ENCODE results near the gene EPYC.
"Not testable (repeated sequence)": the region's sequence is repeated elsewhere in the genome, so short reads cannot be mapped to it uniquely, and the experiment has no call there.

Gene EPYC

GRCh38 chr12:90989686-90990111, 15.1 kb downstream of the EPYC start:
- Histone ChIP-seq H3K4me3 (ENCODE audit: low read length) (no peak overlapping the region), H3K27me3 (ENCODE audit: insufficient read depth, low read length) (peaks cover 21% of the 10 kb centered on the region), H3K9me3 (ENCODE audit: insufficient read depth, low read depth, low read length) (peaks cover 15% of the 10 kb centered on the region), H3K27ac (ENCODE audit: low read length) (no peak overlapping the region), H3K36me3 (ENCODE audit: insufficient read depth, low read depth, low read length) (no peaks in the 10 kb centered on the region), H3K4me1 (ENCODE audit: insufficient read depth, low read length) (peaks cover 2% of the 10 kb centered on the region; the same call in 1 of the 2 replicates), H3K9ac (ENCODE audit: low read depth, low read length) (no peak overlapping the region)

- Histone ChIP-seq H3K27me3 (ENCODE audit: insufficient read depth, low read length) (peaks cover 37% of the 10 kb centered on the region), H3K4me1 (ENCODE audit: insufficient read depth, low read length) (peaks cover 3% of the 10 kb centered on the region; the same call in 1 of the 2 replicates), H3K27ac (ENCODE audit: low read length) (no peak overlapping the region), H3K36me3 (ENCODE audit: insufficient read depth, low read depth, low read length) (no peaks in the 10 kb centered on the region), H3K9ac (ENCODE audit: low read depth, low read length) (no peak overlapping the region), H3K9me3 (ENCODE audit: insufficient read depth, low read depth, low read length) (peaks cover 15% of the 10 kb centered on the region), H3K4me3 (ENCODE audit: low read length) (no peak overlapping the region)
These were observed 17.3 kb downstream of the EPYC start for GRCh38 chr12:90987520-90987919.

DNA sequence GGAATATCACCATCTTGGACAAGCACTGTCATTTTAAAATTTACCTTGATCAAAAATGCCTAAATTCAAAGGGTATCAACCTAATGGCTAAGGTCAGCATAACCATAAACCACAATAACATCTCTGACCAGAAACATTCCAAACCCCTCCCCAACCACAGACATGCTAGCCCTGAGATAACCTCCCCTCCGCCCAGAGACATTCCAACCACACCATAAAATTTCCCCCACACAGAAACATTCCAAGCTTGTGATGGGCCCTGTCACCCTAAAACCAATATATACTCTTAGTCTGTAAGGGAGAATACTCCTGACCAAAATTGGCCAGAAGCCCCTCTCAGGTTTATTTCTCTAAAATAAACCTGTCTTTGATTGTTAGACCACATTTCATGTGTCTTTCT, 17.7 kb downstream of the EPYC start:
- Histone ChIP-seq H3K9me3 (ENCODE audit: insufficient read depth, low read depth, low read length) (peaks cover 12% of the 10 kb centered on the region), H3K36me3 (ENCODE audit: insufficient read depth, low read depth, low read length) (no peaks in the 10 kb centered on the region), H3K27me3 (ENCODE audit: insufficient read depth, low read length) (peaks cover 41% of the 10 kb centered on the region), H3K9ac (ENCODE audit: low read depth, low read length) (no peak overlapping the region), H3K4me3 (ENCODE audit: low read length) (no peak overlapping the region), H3K4me1 (ENCODE audit: insufficient read depth, low read length) (peaks cover 3% of the 10 kb centered on the region; the same call in 1 of the 2 replicates), H3K27ac (ENCODE audit: low read length) (no peak overlapping the region)

GRCh38 chr12:90985331-90985730, 19.4 kb downstream of the EPYC start:
- not testable (repeated sequence) for H3K4me3 ChIP-seq (ENCODE audit: low read length); H3K36me3 ChIP-seq (ENCODE audit: insufficient read depth, low read depth, low read length); H3K4me1 ChIP-seq (ENCODE audit: insufficient read depth, low read length); H3K27ac ChIP-seq (ENCODE audit: low read length); H3K9ac ChIP-seq (ENCODE audit: low read depth, low read length); H3K9me3 ChIP-seq (ENCODE audit: insufficient read depth, low read depth, low read length)
- H3K27me3 ChIP-seq (ENCODE audit: insufficient read depth, low read length) = peaks cover 56% of the 10 kb centered on the region

GRCh38 chr12:90984114-90984513, 20.7 kb downstream of the EPYC start:
- Histone ChIP-seq H3K4me1 (ENCODE audit: insufficient read depth, low read length) (peaks cover 3% of the 10 kb centered on the region; the same call in 1 of the 2 replicates), H3K27ac (ENCODE audit: low read length) (no peak overlapping the region), H3K4me3 (ENCODE audit: low read length) (no peak overlapping the region; the same call in 1 of the 2 replicates), H3K36me3 (ENCODE audit: insufficient read depth, low read depth, low read length) (no peaks in the 10 kb centered on the region), H3K9ac (ENCODE audit: low read depth, low read length) (no peak overlapping the region), H3K27me3 (ENCODE audit: insufficient read depth, low read length) (peaks cover 58% of the 10 kb centered on the region), H3K9me3 (ENCODE audit: insufficient read depth, low read depth, low read length) (no peaks in the 10 kb centered on the region)

DNA sequence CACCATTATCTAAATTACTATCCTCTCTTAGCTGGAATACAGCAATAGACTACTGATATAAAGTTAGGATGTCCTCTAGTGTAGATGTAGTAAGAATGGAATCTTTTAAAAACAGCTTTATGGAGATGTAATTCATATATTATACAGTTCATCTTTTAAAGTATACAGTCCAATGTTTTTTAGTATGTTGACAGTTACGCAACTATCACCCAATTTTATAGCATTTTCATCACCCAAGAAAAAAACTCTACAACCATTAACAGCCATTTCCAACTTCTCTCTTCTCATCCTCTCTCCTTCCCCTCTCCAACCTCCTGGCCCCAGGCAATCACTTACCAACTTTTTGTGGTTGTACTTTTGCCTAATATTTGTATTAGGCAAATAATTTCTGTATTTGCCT, 22.6 kb downstream of the EPYC start:
- H3K4me3 ChIP-seq (ENCODE audit: low read length) = no peak overlapping the region

DNA sequence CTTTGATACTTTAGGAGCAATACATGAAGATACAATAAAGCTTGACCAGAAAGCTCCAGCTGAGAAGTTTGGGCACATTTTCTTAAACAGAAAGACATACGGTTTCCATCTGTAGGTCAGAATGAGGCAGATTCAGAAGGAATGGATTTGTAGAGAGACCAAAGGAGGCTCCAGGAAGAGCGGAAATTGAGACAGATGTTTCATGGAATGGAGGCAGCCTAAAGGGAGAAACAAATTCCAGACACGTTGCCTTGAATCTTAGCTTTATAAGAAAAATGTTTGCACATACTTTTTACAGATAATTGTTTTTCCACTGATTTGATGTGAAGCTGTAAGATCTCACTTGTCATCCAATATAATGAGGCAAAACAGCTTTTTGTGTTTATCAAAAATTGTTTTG, 24.8 kb downstream of the EPYC start:
- Histone ChIP-seq H3K4me3 (ENCODE audit: low read length) (no peak overlapping the region), H3K27ac (ENCODE audit: low read length) (no peak overlapping the region), H3K9ac (ENCODE audit: low read depth, low read length) (no peak overlapping the region), H3K27me3 (ENCODE audit: insufficient read depth, low read length) (peaks cover 39% of the 10 kb centered on the region), H3K4me1 (ENCODE audit: insufficient read depth, low read length) (peaks cover 6% of the 10 kb centered on the region; the same call in 1 of the 2 replicates), H3K9me3 (ENCODE audit: insufficient read depth, low read depth, low read length) (no peaks in the 10 kb centered on the region), H3K36me3 (ENCODE audit: insufficient read depth, low read depth, low read length) (no peaks in the 10 kb centered on the region)

More for the DNA sequence above, 22.6 kb downstream of the EPYC start:
- Histone ChIP-seq H3K4me1 (ENCODE audit: insufficient read depth, low read length) (peaks cover 6% of the 10 kb centered on the region; the same call in 1 of the 2 replicates), H3K36me3 (ENCODE audit: insufficient read depth, low read depth, low read length) (no peaks in the 10 kb centered on the region), H3K9ac (ENCODE audit: low read depth, low read length) (no peak overlapping the region), H3K27ac (ENCODE audit: low read length) (no peak overlapping the region), H3K27me3 (ENCODE audit: insufficient read depth, low read length) (peaks cover 58% of the 10 kb centered on the region), H3K9me3 (ENCODE audit: insufficient read depth, low read depth, low read length) (no peaks in the 10 kb centered on the region)

GRCh38 chr12:90979019-90979418, 25.8 kb downstream of the EPYC start:
- no peaks in the 10 kb centered on the region for H3K9me3 ChIP-seq (ENCODE audit: insufficient read depth, low read depth, low read length)
- H3K27ac ChIP-seq (ENCODE audit: low read length) = no peak overlapping the region
- peaks cover 35% of the 10 kb centered on the region for H3K27me3 ChIP-seq (ENCODE audit: insufficient read depth, low read length)

GRCh38 chr12:90978117-90978770, 26.5 kb downstream of the EPYC start:
- H3K4me1 ChIP-seq (ENCODE audit: insufficient read depth, low read length) = peaks cover 3% of the 10 kb centered on the region; the same call in 1 of the 2 replicates
- H3K27ac ChIP-seq (ENCODE audit: low read length) = no peak overlapping the region
- no peaks in the 10 kb centered on the region for H3K36me3 ChIP-seq (ENCODE audit: insufficient read depth, low read depth, low read length)
- H3K27me3 ChIP-seq (ENCODE audit: insufficient read depth, low read length) = peaks cover 28% of the 10 kb centered on the region
- H3K9me3 ChIP-seq (ENCODE audit: insufficient read depth, low read depth, low read length) = no peaks in the 10 kb centered on the region
- H3K4me3 ChIP-seq (ENCODE audit: low read length) = no peak overlapping the region
- H3K9ac ChIP-seq (ENCODE audit: low read depth, low read length) = no peak overlapping the region

More at GRCh38 chr12:90979019-90979418, 25.8 kb downstream of the EPYC start:
- Histone ChIP-seq H3K4me1 (ENCODE audit: insufficient read depth, low read length) (peaks cover 3% of the 10 kb centered on the region; the same call in 1 of the 2 replicates), H3K4me3 (ENCODE audit: low read length) (no peak overlapping the region), H3K9ac (ENCODE audit: low read depth, low read length) (no peak overlapping the region), H3K36me3 (ENCODE audit: insufficient read depth, low read depth, low read length) (no peaks in the 10 kb centered on the region)

DNA sequence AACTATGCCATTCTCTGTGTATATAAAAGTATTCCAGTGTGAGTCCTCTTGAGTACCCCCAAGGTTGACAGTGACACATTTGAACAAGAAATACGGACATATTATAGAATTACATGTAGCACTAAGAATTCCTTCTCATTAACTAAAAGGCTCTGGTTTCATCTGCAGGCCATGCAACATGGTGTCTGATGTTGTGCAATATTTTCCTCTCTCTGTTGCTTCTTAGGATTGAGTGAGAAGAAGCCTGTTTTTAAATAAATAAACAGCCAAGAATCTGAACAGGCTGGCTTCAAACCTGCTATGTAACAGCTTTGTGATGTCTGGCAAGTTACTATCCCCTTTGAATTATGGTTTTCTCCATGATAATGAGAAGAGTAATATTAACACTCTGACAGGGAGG, 27.5 kb downstream of the EPYC start:
- H3K4me1 ChIP-seq (ENCODE audit: insufficient read depth, low read length) = peaks cover 3% of the 10 kb centered on the region; the same call in 1 of the 2 replicates
- no peak overlapping the region for H3K27ac ChIP-seq (ENCODE audit: low read length)
- H3K4me3 ChIP-seq (ENCODE audit: low read length) = no peak overlapping the region
- H3K27me3 ChIP-seq (ENCODE audit: insufficient read depth, low read length) = peaks cover 18% of the 10 kb centered on the region
- no peak overlapping the region for H3K9ac ChIP-seq (ENCODE audit: low read depth, low read length)
- H3K9me3 ChIP-seq (ENCODE audit: insufficient read depth, low read depth, low read length) = no peaks in the 10 kb centered on the region
- no peaks in the 10 kb centered on the region for H3K36me3 ChIP-seq (ENCODE audit: insufficient read depth, low read depth, low read length)

GRCh38 chr12:90974286-90974685, 30.5 kb downstream of the EPYC start:
- no peaks in the 10 kb centered on the region for H3K27me3 ChIP-seq (ENCODE audit: insufficient read depth, low read length)
- no peak overlapping the region for H3K4me3 ChIP-seq (ENCODE audit: low read length)
- H3K36me3 ChIP-seq (ENCODE audit: insufficient read depth, low read depth, low read length) = no peaks in the 10 kb centered on the region
- no peak overlapping the region for H3K27ac ChIP-seq (ENCODE audit: low read length)
- H3K4me1 ChIP-seq (ENCODE audit: insufficient read depth, low read length) = peaks cover 3% of the 10 kb centered on the region; the same call in 1 of the 2 replicates
- no peak overlapping the region for H3K9ac ChIP-seq (ENCODE audit: low read depth, low read length)
- no peaks in the 10 kb centered on the region for H3K9me3 ChIP-seq (ENCODE audit: insufficient read depth, low read depth, low read length)

GRCh38 chr12:90972226-90972625, 32.5 kb downstream of the EPYC start:
- no peak overlapping the region for H3K4me3 ChIP-seq (ENCODE audit: low read length)
- no peak overlapping the region for H3K27ac ChIP-seq (ENCODE audit: low read length)
- no peaks in the 10 kb centered on the region for H3K9me3 ChIP-seq (ENCODE audit: insufficient read depth, low read depth, low read length)
- no peak overlapping the region for H3K9ac ChIP-seq (ENCODE audit: low read depth, low read length)
- no peaks in the 10 kb centered on the region for H3K4me1 ChIP-seq (ENCODE audit: insufficient read depth, low read length)
- H3K27me3 ChIP-seq (ENCODE audit: insufficient read depth, low read length) = no peaks in the 10 kb centered on the region
- H3K36me3 ChIP-seq (ENCODE audit: insufficient read depth, low read depth, low read length) = no peaks in the 10 kb centered on the region
